ENCODE results near the gene PRPF40B.

The PRPF40B gene

GRCh38 chr12:49672301-49673217 lies 49.2 kb downstream of the PRPF40B start:
- DNase-seq (ENCODE audit: low read depth, low spot score) = no peak
- H3K4me3 ChIP-seq (ENCODE audit: low read length) = no peak overlapping the region

DNA sequence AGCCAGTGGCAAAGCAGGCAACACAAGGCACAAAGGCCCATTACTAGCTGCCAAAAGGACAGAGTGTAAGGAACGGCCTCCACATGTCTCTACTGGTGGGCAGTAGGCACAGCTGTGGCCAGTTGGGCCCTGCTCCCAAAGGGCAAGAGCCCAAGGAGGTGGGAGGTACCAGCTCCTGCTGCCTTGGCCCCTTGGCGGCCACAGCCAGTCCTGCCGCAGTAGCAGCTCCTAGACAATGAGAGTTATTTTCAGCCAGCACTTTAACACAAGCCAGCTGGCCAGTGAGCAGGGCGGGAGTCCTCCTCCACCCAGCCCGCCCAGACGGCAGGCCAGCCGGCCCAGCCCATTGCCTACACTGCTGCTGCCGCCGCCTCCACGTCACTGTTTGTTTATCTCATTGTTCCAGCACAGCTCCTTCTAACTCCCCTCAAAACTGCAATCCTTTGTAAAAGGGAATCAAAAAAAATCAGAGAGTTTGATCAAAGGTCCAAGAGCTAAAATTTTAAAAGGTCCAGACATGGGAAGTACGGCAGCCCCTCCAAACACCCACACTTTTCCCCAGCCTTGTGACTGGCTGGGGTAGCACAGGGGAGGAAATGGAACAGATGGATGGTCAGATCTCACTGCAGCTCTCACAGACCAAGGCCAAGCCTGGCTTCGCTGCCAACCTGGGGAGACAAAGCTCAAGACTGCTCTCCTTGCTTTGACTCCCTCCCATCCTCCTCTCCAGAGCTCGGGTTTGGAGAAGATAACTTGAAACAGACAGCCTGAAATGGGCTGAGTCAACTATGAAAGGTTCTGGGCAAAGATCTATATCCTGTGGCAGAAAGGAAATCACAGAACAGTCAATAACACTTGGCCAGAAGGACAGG lies 50.3 kb downstream of the PRPF40B start:
- DNase-seq (ENCODE audit: low read depth, low spot score) = no peak
- no peak overlapping the region for H3K4me3 ChIP-seq (ENCODE audit: low read length)

GRCh38 chr12:49674318-49674981 lies 51.1 kb downstream of the PRPF40B start:
- no peak overlapping the region for H3K4me3 ChIP-seq (ENCODE audit: low read length)
- no peak for DNase-seq (ENCODE audit: low read depth, low spot score)

DNA sequence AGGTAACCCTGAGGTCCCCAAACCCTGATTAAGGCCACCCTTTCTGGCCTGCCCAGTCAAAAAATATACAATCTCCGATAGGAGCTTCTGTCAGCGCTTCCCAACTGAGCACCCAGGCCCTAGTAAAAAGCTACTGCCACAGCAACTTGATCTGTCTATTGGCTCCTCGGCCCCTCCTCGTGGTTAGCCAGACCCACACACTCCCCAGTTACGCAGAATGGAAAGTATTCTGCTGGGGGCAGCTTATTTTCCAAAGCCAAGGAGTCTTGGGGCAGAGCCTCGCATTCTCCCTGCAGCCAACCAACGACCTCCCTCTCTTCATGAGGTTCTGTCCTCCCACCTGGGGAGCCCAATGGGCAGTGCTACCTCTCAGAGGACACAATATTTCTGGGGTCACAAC lies 51.8 kb downstream of the PRPF40B start:
- DNase-seq (ENCODE audit: low read depth, low spot score) = no peak
- no peak overlapping the region for H3K4me3 ChIP-seq (ENCODE audit: low read length)

DNA sequence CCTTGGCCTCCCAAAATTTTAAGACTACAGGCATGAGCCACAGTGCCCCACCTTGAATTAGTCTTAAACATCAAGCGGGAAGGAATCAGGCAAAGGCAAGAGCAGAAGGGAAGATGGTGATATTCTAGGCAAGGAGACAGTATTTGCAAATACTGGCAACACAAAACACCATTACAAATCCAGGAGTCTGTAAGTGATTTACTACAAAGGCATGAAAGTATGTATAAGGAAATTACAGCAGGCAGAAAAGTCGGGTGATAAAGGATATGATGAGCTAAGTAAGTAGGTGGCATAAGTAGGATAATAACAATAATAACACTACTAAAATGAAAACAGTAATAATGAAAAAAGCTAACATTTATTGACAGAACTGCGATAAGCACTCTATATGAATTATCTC lies 55.4 kb downstream of the PRPF40B start:
- no peak for DNase-seq (ENCODE audit: low read depth, low spot score)
- H3K4me3 ChIP-seq (ENCODE audit: low read length) = no peak overlapping the region

- DNase-seq (ENCODE audit: low read depth, low spot score) = no peak
- no peak overlapping the region for H3K4me3 ChIP-seq (ENCODE audit: low read length)
Observed at GRCh38 chr12:49680075-49680474, 56.7 kb downstream of the PRPF40B start.

GRCh38 chr12:49683599-49684309 lies 60.4 kb downstream of the PRPF40B start:
- no peak for DNase-seq (ENCODE audit: low read depth, low spot score)
- no peak overlapping the region for H3K4me3 ChIP-seq (ENCODE audit: low read length)

- no peak overlapping the region for H3K4me3 ChIP-seq (ENCODE audit: low read length)
- DNase-seq (ENCODE audit: low read depth, low spot score) = no peak
Observed at GRCh38 chr12:49684310-49684854, 61.0 kb downstream of the PRPF40B start.

- no peak overlapping the region for H3K4me3 ChIP-seq (ENCODE audit: low read length)
- no peak for DNase-seq (ENCODE audit: low read depth, low spot score)
Observed at GRCh38 chr12:49687941-49688340, 64.6 kb downstream of the PRPF40B start.

GRCh38 chr12:49689237-49689636 lies 65.9 kb downstream of the PRPF40B start:
- no peak overlapping the region for H3K4me3 ChIP-seq (ENCODE audit: low read length)
- no peak for DNase-seq (ENCODE audit: low read depth, low spot score)

- no peak for DNase-seq (ENCODE audit: low read depth, low spot score)
- H3K4me3 ChIP-seq (ENCODE audit: low read length) = no peak overlapping the region
Observed at GRCh38 chr12:49689785-49690184, 66.4 kb downstream of the PRPF40B start.

DNA sequence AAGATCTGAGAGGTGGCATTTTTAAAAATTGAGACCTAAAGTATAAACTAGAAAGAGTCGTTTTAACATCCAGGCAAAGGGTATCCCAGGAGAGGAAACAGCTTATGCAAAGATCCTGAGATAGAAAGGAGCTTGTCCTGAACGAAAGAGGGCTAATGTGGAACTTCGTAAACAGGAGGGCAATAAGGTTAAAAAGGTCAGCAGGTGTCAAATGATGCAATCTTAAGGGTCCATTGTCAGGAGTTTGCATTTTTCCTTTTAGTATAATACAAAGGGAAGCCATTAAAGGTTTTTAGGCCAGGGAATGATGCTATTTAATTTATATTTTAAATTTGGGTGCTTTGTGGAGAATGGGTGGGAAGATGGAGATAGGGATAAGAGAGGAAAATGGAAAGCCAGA lies 69.5 kb downstream of the PRPF40B start:
- no peak overlapping the region for H3K4me3 ChIP-seq (ENCODE audit: low read length)

DNA sequence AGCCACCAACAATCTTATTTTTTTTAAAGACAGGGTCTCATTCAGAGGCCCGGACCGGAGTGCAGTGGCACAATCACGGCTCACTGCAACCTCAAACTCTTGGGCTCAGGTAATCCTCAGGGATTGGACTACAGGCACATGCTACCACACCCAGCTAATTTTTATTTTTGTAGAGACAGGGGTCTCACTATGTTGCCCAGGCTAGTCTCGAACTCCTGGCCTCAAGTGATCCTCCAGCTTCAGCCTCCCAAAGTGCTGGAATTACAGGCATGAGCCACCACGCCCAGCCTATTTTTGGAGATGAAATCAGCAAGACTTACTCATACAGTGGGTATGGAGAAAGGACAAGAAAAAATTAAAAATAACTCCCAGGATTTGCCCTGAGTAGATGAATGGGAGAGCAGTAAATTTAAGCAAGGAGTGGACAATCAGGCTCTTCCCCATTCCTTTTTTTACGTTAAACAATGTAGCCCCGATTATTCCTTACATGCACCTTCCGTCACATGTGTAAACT lies 70.6 kb downstream of the PRPF40B start:
- DNase-seq (ENCODE audit: low read depth, low spot score) = no peak
- H3K4me3 ChIP-seq (ENCODE audit: low read length) = no peak overlapping the region

More for the DNA sequence above, 69.5 kb downstream of the PRPF40B start:
- no peak for DNase-seq (ENCODE audit: low read depth, low spot score)

Data from Jurkat, Clone E6-1 (cell line).